Activated effector memory CD4-positive, alpha-beta T cell treated with Interleukin-2 at 50 U/mL for 16 hours (primary cell): ENCODE results near the gene RHOJ.
"Not testable (repeated sequence)": the region's sequence is repeated elsewhere in the genome, so short reads cannot be mapped to it uniquely, and the experiment has no call there.

ENCODE experiments used
- DNase-seq: peaks from one replicate; pipeline ENCODE4 v3.0.0-alpha.2; 2020

Gene RHOJ

DNA sequence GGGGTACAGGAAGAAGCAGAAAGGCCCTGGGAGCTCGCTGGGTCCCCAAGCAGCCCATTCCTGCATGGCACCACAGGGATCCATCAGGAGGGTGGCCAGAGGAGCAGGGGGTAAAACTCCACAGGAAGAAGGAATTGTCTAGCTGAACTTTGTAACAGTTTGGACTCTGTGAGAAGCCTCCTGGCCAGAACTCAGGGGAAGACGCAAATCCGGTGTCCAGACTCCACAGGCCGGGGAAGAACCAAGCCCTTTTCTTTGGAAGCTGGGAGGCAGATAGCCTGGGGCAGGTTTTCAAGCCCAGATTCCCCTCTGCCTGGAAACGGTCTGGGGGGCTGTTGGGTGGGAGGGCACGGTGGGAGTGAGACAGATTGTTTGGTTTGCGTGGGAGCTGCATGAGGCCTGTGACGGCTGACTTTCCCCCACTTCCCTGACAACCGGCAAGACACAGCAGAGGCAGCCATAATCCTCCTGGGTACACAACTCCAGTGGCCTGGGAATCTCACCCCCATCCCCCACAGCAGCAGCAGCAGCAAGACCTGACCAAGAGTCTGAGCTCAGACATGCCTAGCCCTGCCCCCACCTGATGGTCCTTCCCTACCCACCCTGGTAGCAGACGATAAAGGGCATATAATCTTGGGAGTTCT lies 97.8 kb downstream of the RHOJ start:
- no peak for DNase-seq

DNA sequence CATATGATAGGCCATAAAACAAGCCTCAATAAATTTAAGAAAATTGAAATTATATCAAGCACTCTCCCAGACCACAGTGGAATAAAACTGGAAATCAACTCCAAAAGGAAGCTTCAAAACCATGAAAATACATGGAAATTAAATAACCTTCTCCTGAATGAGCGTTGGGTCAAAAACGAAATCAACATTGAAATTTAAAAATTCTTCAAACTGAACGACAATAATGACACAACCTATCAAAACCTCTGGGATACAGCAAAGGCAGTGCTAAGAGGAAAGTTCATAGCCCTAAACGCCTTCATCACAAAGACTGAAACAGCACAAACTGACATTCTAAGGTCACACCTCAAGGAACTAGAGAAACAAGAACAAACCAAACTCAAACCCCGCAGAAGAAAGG lies 100.2 kb downstream of the RHOJ start:
- not testable (repeated sequence) for DNase-seq

DNA sequence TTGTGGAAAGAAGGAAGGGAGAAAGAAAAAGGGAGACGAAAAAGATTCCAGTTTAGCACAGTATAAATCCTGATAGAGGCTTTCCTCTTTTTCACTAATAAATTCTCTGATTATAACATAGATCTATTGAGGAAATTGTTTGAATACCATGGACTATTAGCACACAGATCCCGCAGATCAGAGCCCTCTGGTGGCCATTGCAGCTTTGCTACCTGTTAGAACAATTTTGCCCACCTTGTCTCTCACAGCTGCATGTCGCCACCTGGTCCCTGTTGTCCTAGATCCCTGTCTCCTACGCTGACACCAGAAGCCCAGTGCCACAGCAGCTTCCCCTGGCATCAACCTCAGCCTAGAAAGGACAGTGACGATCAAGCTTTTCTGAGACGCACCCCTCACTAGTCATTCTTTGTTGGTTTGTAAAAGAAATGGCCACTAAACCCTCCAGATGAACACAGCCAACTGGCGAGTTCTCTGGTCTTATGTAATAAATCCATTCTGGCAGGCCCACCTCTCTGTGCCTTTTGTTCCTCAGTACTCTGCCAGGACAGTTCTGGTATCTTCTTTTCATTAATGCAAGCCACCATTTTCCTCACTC lies 104.6 kb downstream of the RHOJ start:
- no peak for DNase-seq

- no peak for DNase-seq
These were observed 114.6 kb downstream of the RHOJ start, which contains the start of gene GPHB5 for GRCh38 chr14:63318835-63319234. TSS of gene GPHB5 (minus strand) at chr14:63318935. CDS start at chr14:63317849, 1,086 bp downstream.

DNA sequence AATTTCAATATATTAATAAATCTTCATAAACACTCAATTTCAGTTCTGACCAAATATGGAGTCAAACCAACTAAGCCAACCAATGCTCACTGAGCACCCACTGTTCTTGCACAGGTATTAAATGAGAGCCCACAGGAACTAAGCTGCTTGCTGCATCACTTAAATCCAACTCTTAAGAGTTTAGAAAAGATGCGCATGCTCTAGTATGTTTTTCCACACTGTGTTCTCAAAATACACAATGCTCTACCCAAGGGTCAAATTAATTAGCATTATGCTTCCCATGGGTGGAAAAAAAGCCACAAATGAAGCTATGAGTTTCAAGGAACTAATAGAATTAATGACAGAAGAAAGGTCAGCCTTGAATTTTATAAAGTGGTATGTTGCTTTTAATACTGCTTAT lies 118.2 kb downstream of the RHOJ start:
- DNase-seq: no peak

GRCh38 chr14:63322897-63323573 lies 118.8 kb downstream of the RHOJ start:
- no peak for DNase-seq

- no peak for DNase-seq
These were observed 122.6 kb downstream of the RHOJ start for GRCh38 chr14:63326840-63327239.

- no peak for DNase-seq
These were observed 124.8 kb downstream of the RHOJ start for GRCh38 chr14:63328787-63329737.

GRCh38 chr14:63342371-63342770 lies 138.1 kb downstream of the RHOJ start:
- no peak for DNase-seq
